ENCODE results near the gene MRPL34. TPM values are rescaled to one million over a fixed set of nuclear protein-coding genes. Genes with fewer than 3 reads are reported as not detected.

The MRPL34 gene
- total and polyA plus RNA-seq, 9 of the 15 experiments (the other 6 are each of a cell fraction or from before 2014, with no cell fraction given), result 11.5 to 256 (median 72.5) TPM

DNA sequence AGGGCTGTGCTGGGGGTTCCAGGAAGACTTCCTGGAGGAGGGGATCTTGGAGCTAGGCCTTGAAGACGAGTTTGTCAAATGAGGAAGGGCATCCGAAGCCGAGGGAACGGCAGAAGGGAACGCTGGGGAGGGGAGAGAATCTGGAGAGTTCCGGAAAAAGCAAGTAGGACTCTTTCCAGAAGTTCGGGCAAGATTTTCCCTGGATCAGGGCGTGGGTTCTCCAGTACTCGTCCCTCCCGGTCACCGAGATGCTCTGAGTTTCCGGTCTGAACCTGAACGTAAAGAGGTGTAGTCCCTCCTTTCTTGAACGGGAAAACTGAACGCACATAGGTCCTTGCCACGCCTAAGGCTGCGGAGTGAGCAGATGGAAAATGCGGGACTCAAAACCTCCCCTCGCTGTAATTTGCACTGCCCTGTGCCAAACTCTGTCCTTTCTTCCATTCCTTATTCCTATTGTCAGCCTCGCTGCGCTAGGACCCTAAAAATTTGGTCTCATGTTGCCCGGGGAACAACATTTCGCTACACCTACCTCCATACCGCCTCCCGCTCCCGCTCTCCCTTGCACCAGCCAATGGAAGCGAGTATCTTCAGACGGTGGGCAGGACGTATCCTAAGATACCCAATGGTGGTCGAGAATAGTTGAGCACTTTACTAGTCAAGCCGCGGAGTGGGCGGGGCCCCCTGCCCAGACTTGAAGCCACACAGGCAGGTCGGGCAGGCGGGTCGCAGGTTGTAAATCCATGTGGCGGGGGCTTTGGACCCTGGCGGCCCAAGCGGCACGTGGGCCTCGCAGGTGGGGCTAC is 31.4 kb downstream of the MRPL34 start, which contains the start of gene GTPBP3 (continued):
- TF ChIP-seq, protein P1, sequence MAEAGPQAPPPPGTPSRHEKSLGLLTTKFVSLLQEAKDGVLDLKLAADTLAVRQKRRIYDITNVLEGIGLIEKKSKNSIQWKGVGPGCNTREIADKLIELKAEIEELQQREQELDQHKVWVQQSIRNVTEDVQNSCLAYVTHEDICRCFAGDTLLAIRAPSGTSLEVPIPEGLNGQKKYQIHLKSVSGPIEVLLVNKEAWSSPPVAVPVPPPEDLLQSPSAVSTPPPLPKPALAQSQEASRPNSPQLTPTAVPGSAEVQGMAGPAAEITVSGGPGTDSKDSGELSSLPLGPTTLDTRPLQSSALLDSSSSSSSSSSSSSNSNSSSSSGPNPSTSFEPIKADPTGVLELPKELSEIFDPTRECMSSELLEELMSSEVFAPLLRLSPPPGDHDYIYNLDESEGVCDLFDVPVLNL (CRISPR knock-in tag; IDR thresholded peaks at IDR 0.05; ENCODE audit: low read depth), result peak; percentile 93
- TF ChIP-seq POLR3A (IDR thresholded peaks at IDR 0.05; ENCODE audit: borderline replicate concordance, extremely low read depth, insufficient read depth, insufficient read length), result no peak
- TF ChIP-seq SAFB (IDR thresholded peaks at IDR 0.05; ENCODE audit: borderline replicate concordance, low read depth, low read length), result no peak
- TF ChIP-seq PPARD (CRISPR knock-in tag; IDR thresholded peaks at IDR 0.05), result no peak
- TF ChIP-seq RCOR1 (IDR thresholded peaks at IDR 0.05; ENCODE audit: borderline replicate concordance in 1 of 2, low read depth in 2 of 2, low read length in 2 of 2), result peak in 1 of 2 experiments; percentile 82; a peak in 1 of 4 replicates
- peak; percentile 94 to 97 for TF ChIP-seq FOXK2 (conservative IDR thresholded peaks at IDR 0.05 in 1 of 2, IDR thresholded peaks at IDR 0.05 in 1 of 2; ENCODE audit: low read depth in 2 of 2)
- no peak; the same call in 1 of the 2 replicates for TF ChIP-seq KAT7 (CRISPR knock-in tag; IDR thresholded peaks at IDR 0.05; ENCODE audit: borderline replicate concordance)
- no peak for TF ChIP-seq MED1 (CRISPR knock-in tag; IDR thresholded peaks at IDR 0.05; ENCODE audit: borderline replicate concordance)
- TF ChIP-seq EWSR1 (IDR thresholded peaks at IDR 0.05; ENCODE audit: borderline replicate concordance, low read depth, partially characterized antibody), result no peak
- no peak; the same call in 1 of the 2 replicates for TF ChIP-seq RFX1 (IDR thresholded peaks at IDR 0.05)
- TF ChIP-seq ZBTB34 (CRISPR knock-in tag; IDR thresholded peaks at IDR 0.05), result no peak
- no peak for TF ChIP-seq MCM3 (IDR thresholded peaks at IDR 0.05)
- no peak for TF ChIP-seq ZNF785 (CRISPR knock-in tag; IDR thresholded peaks at IDR 0.05)
- TF ChIP-seq PTBP1 (IDR thresholded peaks at IDR 0.05; ENCODE audit: low read depth, low read length), result peak; percentile 77
- TF ChIP-seq, protein P2, sequence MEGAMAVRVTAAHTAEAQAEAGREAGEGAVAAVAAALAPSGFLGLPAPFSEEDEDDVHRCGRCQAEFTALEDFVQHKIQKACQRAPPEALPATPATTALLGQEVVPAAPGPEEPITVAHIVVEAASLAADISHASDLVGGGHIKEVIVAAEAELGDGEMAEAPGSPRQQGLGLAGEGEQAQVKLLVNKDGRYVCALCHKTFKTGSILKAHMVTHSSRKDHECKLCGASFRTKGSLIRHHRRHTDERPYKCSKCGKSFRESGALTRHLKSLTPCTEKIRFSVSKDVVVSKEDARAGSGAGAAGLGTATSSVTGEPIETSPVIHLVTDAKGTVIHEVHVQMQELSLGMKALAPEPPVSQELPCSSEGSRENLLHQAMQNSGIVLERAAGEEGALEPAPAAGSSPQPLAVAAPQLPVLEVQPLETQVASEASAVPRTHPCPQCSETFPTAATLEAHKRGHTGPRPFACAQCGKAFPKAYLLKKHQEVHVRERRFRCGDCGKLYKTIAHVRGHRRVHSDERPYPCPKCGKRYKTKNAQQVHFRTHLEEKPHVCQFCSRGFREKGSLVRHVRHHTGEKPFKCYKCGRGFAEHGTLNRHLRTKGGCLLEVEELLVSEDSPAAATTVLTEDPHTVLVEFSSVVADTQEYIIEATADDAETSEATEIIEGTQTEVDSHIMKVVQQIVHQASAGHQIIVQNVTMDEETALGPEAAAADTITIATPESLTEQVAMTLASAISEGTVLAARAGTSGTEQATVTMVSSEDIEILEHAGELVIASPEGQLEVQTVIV (CRISPR knock-in tag; IDR thresholded peaks at IDR 0.05; ENCODE audit: borderline replicate concordance), result no peak
- TF ChIP-seq YY1 (IDR thresholded peaks at IDR 0.05; ENCODE audit: borderline replicate concordance in 1 of 3, control insufficient read depth in 1 of 3, extremely low read depth in 1 of 3, insufficient read depth in 3 of 3, insufficient read length in 1 of 3, insufficient replicate concordance in 2 of 3, low read depth in 1 of 3, low read length in 2 of 3), result peak; percentile 53 to 91 (median 82)
- TF ChIP-seq TAF15 (IDR thresholded peaks at IDR 0.05; ENCODE audit: low read depth, low read length), result no peak
- no peak for TF ChIP-seq NUFIP1 (IDR thresholded peaks at IDR 0.05; ENCODE audit: partially characterized antibody)
- TF ChIP-seq LARP7 (IDR thresholded peaks at IDR 0.05), result 0 out of 2 replicates have a peak, but pooled peaks have one; percentile 68
- peak; percentile 74 for TF ChIP-seq E2F1 (CRISPR knock-in tag; IDR thresholded peaks at IDR 0.05)

Data from K562 (cell line).